Activated B cell treated with CpG ODN at 0.5 μM for 24 hours (primary cell): ENCODE measurements around the gene TMEM45B. TPM values are rescaled to one million over a fixed set of nuclear protein-coding genes. Genes with fewer than 3 reads are reported as not detected.
"Not testable (repeated sequence)": the region's sequence is repeated elsewhere in the genome, so short reads cannot be mapped to it uniquely, and the experiment has no call there.

Experiments
- ATAC-seq: fragments of 200-7000 bp; cut with Tn5 transposase; one replicate; pipeline ENCODE4 v1.10.0; 2021; ENCODE audit warnings: low read depth, mild to moderate bottlenecking, moderate library complexity
- CTCF ChIA-PET: fragments of 350-600 bp; sonication (Branson Sonifier 250); formaldehyde crosslinking; loops from one replicate; lab custom pipeline; 2021; ENCODE audit warnings: antibody characterized with exemption; lab: Charles Lee
- POLR2A ChIA-PET: fragments of 350-600 bp; sonication (Branson Sonifier 250); formaldehyde crosslinking; loops from one replicate; lab custom pipeline; 2021; ENCODE audit warnings: antibody characterized with exemption; lab: Charles Lee
- DNase-seq: peaks from one replicate; pipeline ENCODE4 v3.0.0; 2022
- H3K27ac Mint-ChIP-seq: one replicate; pipeline ENCODE4 v1.8.0; 2020; ENCODE audit warnings: mixed read lengths
- H3K27me3 Mint-ChIP-seq: one replicate; pipeline ENCODE4 v1.8.0; 2021; ENCODE audit warnings: mixed read lengths
- H3K36me3 Mint-ChIP-seq: one replicate; pipeline ENCODE4 v1.8.0; 2021; ENCODE audit warnings: low read depth, mixed read lengths
- H3K4me1 Mint-ChIP-seq: one replicate; pipeline ENCODE4 v1.8.0; 2021; ENCODE audit warnings: mixed read lengths
- H3K4me3 Mint-ChIP-seq: one replicate; pipeline ENCODE4 v1.8.0; 2020; ENCODE audit warnings: mild to moderate bottlenecking, mixed read lengths
- H3K9me3 Mint-ChIP-seq: one replicate; pipeline ENCODE4 v1.8.0; 2020; ENCODE audit warnings: mixed read lengths
- CTCF ChIP-seq: fragments of 200-600 bp; IDR thresholded peaks from one replicate; pipeline ENCODE4 v1.8.0; 2022; ENCODE audit warnings: antibody characterized with exemption, mild to moderate bottlenecking
- intact Hi-C: fragments of 100-400 bp; cut with micrococcal nuclease; formaldehyde crosslinking; loops from one replicate; pipeline ENCODE4 v1.15.1; 2024
- total RNA-seq: library from RNA; stranded (reverse); gene quantifications from 2 replicates; pipeline ENCODE4 v1.2.3, GENCODE V29; 2022

The TMEM45B gene
- total RNA-seq, 1 donor from 2014 or later: not detected

GRCh38 chr11:129840236-129840635 is 24.6 kb downstream of the TMEM45B start:
- H3K27ac Mint-ChIP-seq: no peak overlapping the region
- no peaks in the 10 kb centered on the region for H3K4me1 Mint-ChIP-seq

GRCh38 chr11:129842138-129842537 is 26.5 kb downstream of the TMEM45B start:
- no peaks in the 10 kb centered on the region for H3K36me3 Mint-ChIP-seq
- POLR2A ChIA-PET: no interaction called here
- TF ChIP-seq CTCF: no peak
- intact Hi-C loops: no loop called here
- H3K27ac Mint-ChIP-seq: no peak overlapping the region
- CTCF ChIA-PET: no interaction called here
- ATAC-seq (no peak), DNase-seq (no peak)
- peaks cover 5% of the 10 kb centered on the region for H3K27me3 Mint-ChIP-seq
- H3K4me1 Mint-ChIP-seq: no peaks in the 10 kb centered on the region
- H3K4me3 Mint-ChIP-seq: no peak overlapping the region
- no peaks in the 10 kb centered on the region for H3K9me3 Mint-ChIP-seq

More at GRCh38 chr11:129840236-129840635, 24.6 kb downstream of the TMEM45B start:
- no peak overlapping the region for H3K4me3 Mint-ChIP-seq
- H3K36me3 Mint-ChIP-seq: no peaks in the 10 kb centered on the region
- DNase-seq (no peak), ATAC-seq (no peak)
- POLR2A ChIA-PET: no interaction called here
- peaks cover 5% of the 10 kb centered on the region for H3K27me3 Mint-ChIP-seq
- no peak for TF ChIP-seq CTCF
- no peaks in the 10 kb centered on the region for H3K9me3 Mint-ChIP-seq
- intact Hi-C loops: no loop called here
- CTCF ChIA-PET: no interaction called here

- Mint-ChIP-seq H3K27ac (no peak overlapping the region), H3K4me1 (no peaks in the 10 kb centered on the region), H3K4me3 (no peak overlapping the region), H3K27me3 (peaks cover 2% of the 10 kb centered on the region), H3K36me3 (no peaks in the 10 kb centered on the region), H3K9me3 (no peaks in the 10 kb centered on the region)
- ChIA-PET POLR2A (no interaction called here), CTCF (no interaction called here)
- no peak for ATAC-seq
- no peak for TF ChIP-seq CTCF
- intact Hi-C loops: no loop called here
- no peak for DNase-seq
Observed at GRCh38 chr11:129846508-129847335, 31.1 kb downstream of the TMEM45B start.

- CTCF ChIA-PET, H3K4me1 Mint-ChIP-seq, POLR2A ChIA-PET, H3K4me3 Mint-ChIP-seq, ATAC-seq, H3K36me3 Mint-ChIP-seq, H3K9me3 Mint-ChIP-seq, DNase-seq, intact Hi-C loops, H3K27me3 Mint-ChIP-seq, H3K27ac Mint-ChIP-seq: not testable (repeated sequence)
Observed at GRCh38 chr11:129847361-129847760, 31.7 kb downstream of the TMEM45B start.

- H3K9me3 Mint-ChIP-seq: no peaks in the 10 kb centered on the region
Observed at GRCh38 chr11:129849447-129850130, 33.9 kb downstream of the TMEM45B start.

More at GRCh38 chr11:129849447-129850130, 33.9 kb downstream of the TMEM45B start:
- Mint-ChIP-seq H3K27me3 (peaks cover 2% of the 10 kb centered on the region), H3K4me3 (no peak overlapping the region), H3K4me1 (no peaks in the 10 kb centered on the region), H3K36me3 (no peaks in the 10 kb centered on the region), H3K27ac (no peak overlapping the region)
- TF ChIP-seq CTCF: no peak
- DNase-seq: no peak
- ChIA-PET POLR2A (interaction anchor here (0.7 kb wide), 1 partner anchor 51 kb away, joined by 3 read pairs; no protein-coding TSS in a partner anchor), CTCF (no interaction called here)
- intact Hi-C loops: no loop called here
- no peak for ATAC-seq
